ENCODE data around the gene TAMM41.
A peak's percentile ranks its signal among the peaks of the same experiment; 100 is the strongest.
"Not testable (repeated sequence)": the region's sequence is repeated elsewhere in the genome, so short reads cannot be mapped to it uniquely, and the experiment has no call there.

Gene TAMM41

GRCh38 chr3:11846281-11847266 is at the start of gene TAMM41:
TAMM41 (minus strand) TSS chr3:11846885; CDS start chr3:11846636, 249 bp downstream.
- DNase-seq: peak; percentile 84

- DNase-seq: no peak
Measured at GRCh38 chr3:11878837-11879236, 32.2 kb upstream of the TAMM41 start.

- not testable (repeated sequence) for DNase-seq
Measured at GRCh38 chr3:11874707-11875106, 28.0 kb upstream of the TAMM41 start.

GRCh38 chr3:11863739-11864138 is 17.1 kb upstream of the TAMM41 start:
- DNase-seq: not testable (repeated sequence)

GRCh38 chr3:11862584-11862983 is 15.9 kb upstream of the TAMM41 start:
- DNase-seq: not testable (repeated sequence)

- not testable (repeated sequence) for DNase-seq
Measured at GRCh38 chr3:11862145-11862544, 15.5 kb upstream of the TAMM41 start.

- DNase-seq: not testable (repeated sequence)
Measured at GRCh38 chr3:11860213-11860612, 13.5 kb upstream of the TAMM41 start.

- DNase-seq: no peak
Measured at GRCh38 chr3:11853450-11853849, 6.8 kb upstream of the TAMM41 start.

- DNase-seq: no peak
Measured at GRCh38 chr3:11850003-11850402, 3.3 kb upstream of the TAMM41 start.

GRCh38 chr3:11847607-11848006 is 922 bp upstream of the TAMM41 start:
- DNase-seq: no peak

- DNase-seq: no peak
Measured at GRCh38 chr3:11845651-11846050, 1.0 kb downstream of the TAMM41 start.

GRCh38 chr3:11844891-11845290 is 1.8 kb downstream of the TAMM41 start:
- DNase-seq: no peak

GRCh38 chr3:11835028-11835639 is 11.6 kb downstream of the TAMM41 start:
- no peak for DNase-seq

GRCh38 chr3:11832981-11833905 is 13.4 kb downstream of the TAMM41 start:
- DNase-seq: no peak

- no peak for DNase-seq
Measured at GRCh38 chr3:11829416-11829815, 17.3 kb downstream of the TAMM41 start.

- DNase-seq: no peak
Measured at GRCh38 chr3:11826628-11827265, 19.9 kb downstream of the TAMM41 start.

- DNase-seq: no peak
Measured at GRCh38 chr3:11825301-11825700, 21.4 kb downstream of the TAMM41 start.

- no peak for DNase-seq
Measured at GRCh38 chr3:11820531-11821041, 26.1 kb downstream of the TAMM41 start.

GRCh38 chr3:11819146-11819689 is 27.5 kb downstream of the TAMM41 start:
- no peak for DNase-seq

- no peak for DNase-seq
Measured at GRCh38 chr3:11818033-11818432, 28.7 kb downstream of the TAMM41 start.

- DNase-seq: no peak
Measured at GRCh38 chr3:11815111-11815510, 31.6 kb downstream of the TAMM41 start.

- DNase-seq: no peak
Measured at GRCh38 chr3:11814663-11815062, 32.0 kb downstream of the TAMM41 start.
